Transverse colon (tissue), 4 donors: ENCODE measurements around the gene FLG2. TPM values are rescaled to one million over a fixed set of nuclear protein-coding genes. Genes with fewer than 3 reads are reported as not detected.
A peak's percentile ranks its signal among the peaks of the same experiment; 100 is the strongest.

ENCODE experiments used
- DNase-seq: peaks from one replicate; pipeline ENCODE4 v3.0.0-alpha.2; 2019
- H3K27ac ChIP-seq, 4 donors: fragments of 200-600 bp; sonication (generic); 2 replicates each; pipeline ENCODE4 v1.5.1; 2016 to 2018; ENCODE audit warnings: inconsistent platforms in 4 of 4
- H3K27me3 ChIP-seq: fragments of 200-600 bp; sonication (generic); 2 replicates; pipeline ENCODE4 v1.5.1; 2017; ENCODE audit warnings: inconsistent platforms
- H3K36me3 ChIP-seq, 4 donors: fragments of 200-600 bp; sonication (generic); 2 replicates each; pipeline ENCODE4 v1.5.1; 2017 to 2019; ENCODE audit warnings: inconsistent platforms in 4 of 4
- H3K4me1 ChIP-seq, 4 donors: fragments of 200-600 bp; sonication (generic); 2 replicates each; pipeline ENCODE4 v1.5.1; 2017 to 2020; ENCODE audit warnings: inconsistent platforms in 4 of 4
- H3K4me3 ChIP-seq, 4 donors: fragments of 200-600 bp; sonication (generic); 1 replicate in 1 of 4; 2 replicates in 3 of 4; pipeline versions ENCODE4 v1.5.1 to v1.6.1; 2017 to 2019; ENCODE audit warnings: inconsistent platforms in 4 of 4
- H3K9me3 ChIP-seq, 2 donors: fragments of 200-600 bp; sonication (generic); 2 replicates each; pipeline ENCODE4 v1.5.1; 2017 to 2019; ENCODE audit warnings: inconsistent platforms in 2 of 2
- EP300 ChIP-seq: sonication (generic); formaldehyde crosslinking; IDR thresholded peaks from one replicate; pipeline ENCODE4 v1.6.1; 2017; ENCODE audit warnings: antibody characterized with exemption, low read depth
- POLR2A ChIP-seq: fragments of 450-650 bp; IDR thresholded peaks from one replicate; pipeline ENCODE4 v1.6.1; 2016; ENCODE audit warnings: antibody characterized with exemption, mild to moderate bottlenecking, moderate library complexity
- POLR2AphosphoS5 ChIP-seq, 3 donors: sonication (generic); formaldehyde crosslinking; IDR thresholded peaks; one replicate each; pipeline ENCODE4 v1.6.1; 2016; ENCODE audit warnings: antibody characterized with exemption in 3 of 3
- WGBS, 2 donors: methylation state at CpG; one replicate each; pipeline ENCODE4 v1.1.5; 2018; ENCODE audit warnings: low coverage in 1 of 2; 5-methylcytosine and 5-hydroxymethylcytosine counted together
- in situ Hi-C, 4 donors: fragments of 200-750 bp; cut with MboI; loops; one replicate each; pipeline versions ENCODE4 v1.15.0 to v1.15.1; 2017; ENCODE audit warnings: low sequenced_read_pairs in 3 of 4, low pct_ligation_motif_present in 1 of 4, low pct_unique_long_range_greater_than_20kb in 1 of 4
- intact Hi-C: fragments of 100-400 bp; cut with DNase I; formaldehyde crosslinking; loops from one replicate; pipeline ENCODE4 v1.15.1; 2023; ENCODE audit warnings: low total_unique reads
- total RNA-seq, 4 donors: library from RNA; depleted of rRNA; stranded (reverse); fragments of >200 nt; gene quantifications; one replicate each; pipeline ENCODE4 v1.1.0, GENCODE V29; 2016
- TF ChIP-seq, protein P1 (sequence below), 5 experiments: fragments of 200-600 bp in 3 of 5; fragments of 450-650 bp in 2 of 5; sonication (generic) in 3 of 5; IDR thresholded peaks; 1 replicate in 2 of 5; 2 replicates in 3 of 5; pipeline ENCODE4 v1.5.1; 2016 to 2017; ENCODE audit warnings: antibody characterized with exemption in 5 of 5, inconsistent platforms in 3 of 5, mild to moderate bottlenecking in 2 of 5, moderate library complexity in 1 of 5

FLG2 gene
- total RNA-seq, result not detected

DNA sequence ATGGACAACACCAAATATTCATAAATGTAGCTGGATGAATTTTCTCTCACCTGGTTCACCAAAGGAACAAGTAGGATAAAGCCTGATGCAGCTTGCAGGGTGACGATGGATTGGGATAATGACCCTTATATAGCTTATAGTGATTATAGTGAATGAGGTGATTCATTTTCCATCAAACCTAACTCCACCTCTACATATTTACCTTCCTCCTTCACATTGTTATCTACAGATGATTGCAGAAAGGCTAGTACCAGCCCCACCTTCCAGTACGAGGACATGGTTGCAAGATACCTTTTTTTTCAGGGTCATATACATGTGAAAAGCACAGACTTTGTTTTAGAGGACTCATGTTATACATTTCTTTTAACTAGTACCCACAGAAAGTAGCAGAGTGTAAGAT, at the start of gene FLG2:
FLG2 (minus strand) TSS at position 101 of the 400 bp plus-strand sequence. CDS start 1,122 bp downstream, outside the sequence.
- WGBS, 2 donors, result 53 to 65% methylated on average over 2 of the region's 2 CpGs
- DNase-seq, result no peak
- Histone ChIP-seq H3K4me1 (no peaks in the 10 kb centered on the region), H3K27me3 (no peaks in the 10 kb centered on the region), H3K4me3 (no peak within 1 kb of the TSS), H3K27ac (no peak within 1 kb of the TSS), H3K9me3 (no peaks in the 10 kb centered on the region), H3K36me3 (no peaks in the 10 kb centered on the region)
- in situ Hi-C loops, result no loop called here
- no peak for TF ChIP-seq EP300
- TF ChIP-seq POLR2A, result no peak
- TF ChIP-seq, protein P1, sequence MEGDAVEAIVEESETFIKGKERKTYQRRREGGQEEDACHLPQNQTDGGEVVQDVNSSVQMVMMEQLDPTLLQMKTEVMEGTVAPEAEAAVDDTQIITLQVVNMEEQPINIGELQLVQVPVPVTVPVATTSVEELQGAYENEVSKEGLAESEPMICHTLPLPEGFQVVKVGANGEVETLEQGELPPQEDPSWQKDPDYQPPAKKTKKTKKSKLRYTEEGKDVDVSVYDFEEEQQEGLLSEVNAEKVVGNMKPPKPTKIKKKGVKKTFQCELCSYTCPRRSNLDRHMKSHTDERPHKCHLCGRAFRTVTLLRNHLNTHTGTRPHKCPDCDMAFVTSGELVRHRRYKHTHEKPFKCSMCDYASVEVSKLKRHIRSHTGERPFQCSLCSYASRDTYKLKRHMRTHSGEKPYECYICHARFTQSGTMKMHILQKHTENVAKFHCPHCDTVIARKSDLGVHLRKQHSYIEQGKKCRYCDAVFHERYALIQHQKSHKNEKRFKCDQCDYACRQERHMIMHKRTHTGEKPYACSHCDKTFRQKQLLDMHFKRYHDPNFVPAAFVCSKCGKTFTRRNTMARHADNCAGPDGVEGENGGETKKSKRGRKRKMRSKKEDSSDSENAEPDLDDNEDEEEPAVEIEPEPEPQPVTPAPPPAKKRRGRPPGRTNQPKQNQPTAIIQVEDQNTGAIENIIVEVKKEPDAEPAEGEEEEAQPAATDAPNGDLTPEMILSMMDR (IDR thresholded peaks at IDR 0.05), result no peak
- no peak for TF ChIP-seq POLR2AphosphoS5 (IDR thresholded peaks at IDR 0.05)
- intact Hi-C loops, result no loop called here

DNA sequence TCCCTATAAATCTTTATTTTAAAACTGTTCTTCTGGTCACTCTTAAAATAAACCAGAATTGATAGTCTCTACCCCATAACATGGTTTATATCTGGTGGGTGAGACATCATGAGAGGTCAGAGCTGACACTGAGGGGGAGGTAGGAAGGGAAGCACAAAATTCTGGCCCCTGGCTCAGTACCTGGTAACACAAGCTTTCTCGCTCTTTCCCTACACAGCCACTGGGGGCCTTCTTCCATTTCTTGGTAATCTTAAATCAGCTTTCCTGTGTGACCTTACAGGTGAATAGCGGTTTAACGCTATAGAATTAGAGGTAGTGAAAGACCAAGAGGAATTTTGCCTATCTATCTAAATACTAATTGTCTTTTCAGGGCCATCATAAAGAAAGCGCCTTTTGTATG, 48.9 kb upstream of the FLG2 start:
- no peak for DNase-seq
- intact Hi-C loops, result no loop called here
- WGBS, 2 donors, result 87 to 89% methylated on average over 4 of the region's 4 CpGs
- no peaks in the 10 kb centered on the region for H3K4me1 ChIP-seq
- in situ Hi-C loops, result no loop called here
- no peaks in the 10 kb centered on the region for H3K9me3 ChIP-seq
- H3K36me3 ChIP-seq, result no peaks in the 10 kb centered on the region
- no peak overlapping the region for H3K27ac ChIP-seq
- no peak overlapping the region for H3K4me3 ChIP-seq
- peaks cover 3% of the 10 kb centered on the region for H3K27me3 ChIP-seq
- TF ChIP-seq EP300 (no peak), POLR2A (no peak), POLR2AphosphoS5 (IDR thresholded peaks at IDR 0.05) (no peak)
- TF ChIP-seq, protein P1 (IDR thresholded peaks at IDR 0.05), result no peak

DNA sequence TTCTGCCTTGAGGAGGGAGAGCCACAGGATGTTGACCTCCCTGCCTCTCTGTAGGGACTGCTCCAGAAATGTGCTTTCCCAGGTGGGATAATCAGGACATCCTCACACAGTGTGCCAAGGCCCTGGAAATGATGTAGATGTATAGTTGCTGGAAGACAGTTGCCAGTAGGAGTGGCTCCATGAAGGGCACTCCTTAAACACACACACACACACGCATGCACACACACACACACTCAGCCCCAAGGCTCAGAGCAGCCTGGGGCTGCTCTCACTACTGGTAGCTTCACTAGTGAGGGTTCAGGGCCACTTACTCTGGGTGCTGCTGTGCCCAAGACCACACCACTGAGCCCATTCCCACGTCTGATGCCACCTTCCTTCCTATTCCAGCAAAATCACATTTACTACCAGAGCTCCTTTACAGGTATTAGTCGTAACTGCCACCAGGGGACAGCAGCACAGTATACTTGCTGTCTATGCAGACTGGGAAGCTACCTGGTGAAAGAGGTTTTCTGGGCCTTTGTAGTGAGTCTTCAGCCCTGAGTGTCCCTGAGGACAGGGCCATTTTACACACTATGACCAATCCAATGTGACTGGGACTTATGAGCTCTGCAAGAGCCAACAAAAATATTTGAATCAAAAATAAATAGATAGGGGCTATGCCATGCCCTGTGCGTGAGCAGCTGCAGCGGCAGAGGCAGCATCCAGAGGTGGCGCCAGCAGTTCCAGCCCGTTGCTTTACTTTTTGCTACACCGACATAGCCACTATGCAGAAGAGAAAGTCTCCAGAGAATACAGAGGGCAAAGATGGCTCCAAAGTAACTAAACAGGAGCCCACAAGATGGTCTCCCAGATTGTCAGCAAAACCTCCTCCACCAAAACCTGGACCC, 39.2 kb upstream of the FLG2 start:
- Histone ChIP-seq H3K9me3 (no peaks in the 10 kb centered on the region), H3K27ac (no peak overlapping the region), H3K36me3 (no peaks in the 10 kb centered on the region), H3K27me3 (peaks cover under 1% of the 10 kb centered on the region), H3K4me1 (no peaks in the 10 kb centered on the region), H3K4me3 (no peak overlapping the region)
- no peak for TF ChIP-seq POLR2AphosphoS5 (IDR thresholded peaks at IDR 0.05)
- TF ChIP-seq, protein P1 (IDR thresholded peaks at IDR 0.05), result peak in 3 of 5 experiments; percentile 24 to 25 (median 25)
- 20 to 49% methylated on average over 1 to 8 of the region's 8 CpGs for WGBS, 2 donors
- no peak for DNase-seq
- in situ Hi-C loops, result no loop called here
- intact Hi-C loops, result loop anchor here (2.0 kb wide), 1 partner anchor 60 kb away; no protein-coding TSS in a partner anchor

DNA sequence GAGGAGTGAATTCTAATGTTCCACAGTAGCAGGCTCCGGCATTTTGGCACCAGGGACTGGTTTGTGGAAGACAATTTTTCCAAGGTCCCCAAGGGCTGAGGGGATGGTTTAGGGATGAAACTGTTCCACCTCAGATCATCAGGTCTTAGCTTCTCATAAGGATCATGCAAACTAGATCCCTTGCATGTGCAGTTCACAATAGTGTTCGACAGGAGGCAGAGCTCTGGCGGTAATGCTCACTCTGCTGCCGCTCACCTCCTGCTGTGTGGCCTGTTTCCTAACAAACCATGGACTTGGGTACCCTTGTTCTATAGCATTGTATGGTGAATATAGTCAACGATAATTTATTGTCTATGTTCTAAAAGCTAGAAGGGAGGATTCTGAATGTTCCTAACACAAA, 37.7 kb upstream of the FLG2 start:
- in situ Hi-C loops (no loop called here), intact Hi-C loops (no loop called here)
- Histone ChIP-seq H3K4me1 (no peaks in the 10 kb centered on the region), H3K4me3 (no peak overlapping the region), H3K27ac (no peak overlapping the region), H3K27me3 (no peaks in the 10 kb centered on the region), H3K9me3 (no peaks in the 10 kb centered on the region), H3K36me3 (no peaks in the 10 kb centered on the region)
- TF ChIP-seq, protein P1 (IDR thresholded peaks at IDR 0.05), result no peak
- TF ChIP-seq POLR2A (no peak), EP300 (no peak), POLR2AphosphoS5 (IDR thresholded peaks at IDR 0.05) (no peak)
- WGBS, 2 donors, result 76 to 92% methylated on average over 2 to 5 of the region's 5 CpGs
- DNase-seq, result no peak
